ENCODE data around the gene KCNK10.

The KCNK10 gene

GRCh38 chr14:88316521-88316920 lies 6.5 kb downstream of the KCNK10 start:
- DNase-seq, result no peak

- DNase-seq, result no peak
These were observed 10.8 kb downstream of the KCNK10 start for GRCh38 chr14:88312257-88312656.

GRCh38 chr14:88311780-88312179 lies 11.3 kb downstream of the KCNK10 start:
- no peak for DNase-seq

DNA sequence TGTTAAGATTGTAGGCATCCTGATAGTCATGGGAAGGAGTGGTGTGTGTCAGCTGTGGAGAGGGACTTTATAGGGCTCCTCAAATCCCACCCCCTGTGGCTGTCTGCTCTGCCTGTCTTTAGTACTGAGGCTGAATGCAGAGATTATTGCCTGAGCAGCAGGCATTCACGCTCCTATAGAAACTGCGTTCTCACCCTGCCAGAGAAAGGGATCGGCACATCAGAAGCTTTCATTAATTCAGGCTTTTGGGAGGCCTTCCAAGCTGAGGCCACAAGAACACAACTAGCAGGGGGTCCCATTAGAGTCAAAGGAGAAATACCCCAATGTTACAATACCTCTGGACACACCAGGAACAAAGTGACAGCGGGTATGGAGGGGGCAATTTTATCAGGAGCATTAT lies 12.6 kb downstream of the KCNK10 start:
- DNase-seq, result no peak

DNA sequence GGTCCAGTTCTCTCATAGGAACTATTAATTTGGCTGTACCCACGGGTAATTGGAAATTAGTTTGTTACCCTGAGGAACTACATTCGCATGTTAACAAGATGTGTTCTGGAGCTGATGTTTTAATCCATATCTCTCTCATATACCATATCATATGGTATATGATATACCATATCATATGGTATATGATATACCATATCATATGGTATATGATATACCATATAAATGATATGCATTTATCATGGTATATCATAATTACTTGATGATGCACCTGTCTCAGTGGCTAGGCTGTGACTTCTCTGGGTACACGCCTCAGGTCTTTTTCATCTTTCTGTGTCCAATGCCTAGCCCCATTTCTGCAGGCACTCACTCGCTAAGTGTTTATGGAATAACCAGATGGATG lies 13.0 kb downstream of the KCNK10 start:
- DNase-seq, result no peak

- DNase-seq, result no peak
These were observed 17.3 kb downstream of the KCNK10 start for GRCh38 chr14:88305528-88306322.

DNA sequence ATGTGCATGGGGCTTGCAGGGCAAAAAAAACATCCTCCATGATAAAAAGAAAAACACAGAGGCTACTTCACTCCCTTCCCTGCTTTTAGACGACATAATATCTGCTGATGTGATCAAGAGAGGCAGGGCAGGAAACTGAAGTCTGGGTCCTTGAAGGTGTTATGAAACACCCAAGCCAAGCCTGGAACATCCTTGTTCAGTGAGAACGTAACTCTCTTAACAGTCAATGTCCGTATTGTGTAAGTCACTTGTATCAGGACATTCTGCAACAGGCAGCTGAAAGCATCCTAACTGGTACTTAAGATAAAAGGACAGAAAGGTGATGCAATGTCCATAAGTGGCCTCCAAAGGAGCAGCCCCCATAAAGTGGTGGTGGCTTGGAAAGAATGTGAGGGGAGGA lies 20.0 kb downstream of the KCNK10 start:
- no peak for DNase-seq

GRCh38 chr14:88301381-88301780 lies 21.7 kb downstream of the KCNK10 start:
- DNase-seq, result no peak

DNA sequence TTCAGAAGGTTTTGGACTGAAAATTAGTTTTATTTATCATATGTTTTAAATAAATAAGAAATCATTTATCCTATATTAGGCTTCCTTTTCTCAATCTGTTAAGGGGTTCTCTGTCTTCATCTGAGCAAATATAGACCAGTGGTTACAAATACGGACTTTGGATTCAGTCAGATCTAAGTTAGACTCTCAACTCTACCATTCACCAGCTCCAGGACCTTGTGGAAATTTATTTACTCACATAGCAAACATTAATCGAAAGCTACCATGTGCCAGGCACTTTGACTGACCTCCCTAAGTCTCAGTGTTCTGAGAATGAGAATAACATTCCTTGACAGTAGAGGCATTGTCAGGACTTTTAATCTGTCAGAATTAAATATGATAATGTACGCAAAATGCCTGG lies 22.3 kb downstream of the KCNK10 start:
- DNase-seq, result no peak

GRCh38 chr14:88299865-88300530 lies 23.1 kb downstream of the KCNK10 start:
- no peak for DNase-seq

DNA sequence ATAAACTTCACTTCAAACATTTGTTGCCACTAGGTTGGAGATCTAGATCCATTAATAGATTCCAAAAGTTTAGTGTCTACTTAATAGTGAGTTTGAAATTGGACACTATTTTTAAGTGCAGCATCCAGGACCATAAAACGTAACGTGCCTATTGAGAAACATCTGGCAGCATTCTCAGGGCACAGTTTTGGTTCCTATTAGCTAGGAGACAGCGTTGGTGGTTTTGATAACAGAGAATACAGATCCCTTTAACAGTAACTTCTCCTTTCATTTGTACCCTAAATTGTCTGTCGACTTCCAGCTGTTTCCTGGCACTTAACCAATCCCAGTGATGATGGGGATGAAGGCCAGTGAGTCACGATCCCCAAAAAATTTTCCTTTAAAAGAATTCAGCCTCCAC lies 25.8 kb downstream of the KCNK10 start:
- no peak for DNase-seq

DNA sequence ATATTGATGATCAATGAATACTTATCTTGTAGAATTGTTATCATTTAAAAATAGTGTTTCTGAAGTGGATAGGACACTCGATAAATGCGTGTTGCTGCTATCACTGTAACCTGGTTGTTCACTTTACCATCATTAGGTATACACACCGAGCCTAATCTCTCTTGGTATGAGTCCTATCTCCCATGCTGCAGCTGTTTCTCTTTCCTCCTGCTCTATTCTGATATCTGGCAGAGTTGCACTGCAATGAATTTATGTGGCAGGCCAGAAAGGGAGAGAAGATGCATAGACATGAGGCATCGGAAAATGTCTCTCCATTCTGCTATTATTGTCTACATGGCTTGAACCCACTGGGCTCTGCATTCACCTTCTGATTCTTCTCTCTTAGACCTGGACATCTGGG lies 26.7 kb downstream of the KCNK10 start:
- no peak for DNase-seq

- no peak for DNase-seq
These were observed 33.1 kb downstream of the KCNK10 start for GRCh38 chr14:88289996-88290395.

DNA sequence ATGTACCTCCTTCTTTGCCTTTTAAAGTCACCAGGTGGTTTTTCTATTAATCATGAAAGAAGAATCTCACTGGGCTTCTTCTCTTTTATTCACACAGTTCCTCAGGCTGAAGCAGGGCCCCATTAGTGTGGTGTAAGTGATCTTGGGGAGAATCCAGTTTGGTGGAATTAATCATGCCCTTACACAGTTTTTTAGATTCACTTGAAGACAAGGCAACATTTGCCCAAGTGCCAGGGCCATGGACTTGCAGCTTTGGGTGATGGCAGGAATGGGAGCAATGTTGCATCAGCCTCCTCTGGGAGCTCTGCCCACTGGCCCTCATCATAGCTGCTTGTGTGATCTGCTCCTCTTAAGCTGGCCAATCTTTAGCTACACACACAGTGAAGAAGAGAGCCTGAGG lies 33.8 kb downstream of the KCNK10 start:
- no peak for DNase-seq

GRCh38 chr14:88286309-88286708 lies 36.8 kb downstream of the KCNK10 start:
- DNase-seq, result no peak

GRCh38 chr14:88281447-88281846 lies 41.6 kb downstream of the KCNK10 start:
- no peak for DNase-seq

GRCh38 chr14:88276923-88277596 lies 46.0 kb downstream of the KCNK10 start:
- DNase-seq, result no peak

- no peak for DNase-seq
These were observed 50.4 kb downstream of the KCNK10 start for GRCh38 chr14:88272390-88273269.

GRCh38 chr14:88271205-88271604 lies 51.9 kb downstream of the KCNK10 start:
- no peak for DNase-seq

GRCh38 chr14:88270776-88271175 lies 52.3 kb downstream of the KCNK10 start:
- DNase-seq, result no peak

- no peak for DNase-seq
These were observed 53.2 kb downstream of the KCNK10 start for GRCh38 chr14:88269806-88270420.

DNA sequence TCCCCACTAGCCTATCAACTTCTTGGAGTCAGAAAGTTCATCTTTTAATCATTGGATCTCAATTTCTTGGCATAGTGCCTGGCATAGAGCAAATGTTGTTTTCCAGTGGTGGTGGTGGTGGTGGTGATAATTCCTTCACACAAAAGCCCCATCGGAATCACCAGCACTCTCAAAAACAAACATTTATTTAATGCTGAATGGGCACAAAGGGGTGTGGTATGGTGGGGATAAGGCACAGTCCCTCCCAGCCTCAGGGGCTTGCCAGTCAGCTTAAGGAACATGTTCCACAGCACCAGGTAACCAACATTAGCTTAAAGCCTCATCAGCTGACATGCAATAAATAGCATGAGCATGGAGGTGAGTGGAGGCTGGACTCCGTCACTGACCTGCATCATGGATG lies 56.6 kb downstream of the KCNK10 start:
- no peak for DNase-seq

- no peak for DNase-seq
These were observed 59.0 kb downstream of the KCNK10 start for GRCh38 chr14:88264116-88264515.
